Activated naive CD8-positive, alpha-beta T cell treated with anti-CD3 and anti-CD28 coated beads, Interleukin-2, amount 50 U/mL, for 24 hours (primary cell): ENCODE results near the gene CLEC9A.

Experiments used
- ATAC-seq: fragments of 150-1000 bp; cut with Tn5 transposase; one replicate; pipeline ENCODE4 v1.10.0; 2021
- DNase-seq: peaks from one replicate; pipeline ENCODE4 v3.0.0; 2021
- H3K27ac Mint-ChIP-seq: one replicate; pipeline ENCODE4 v1.8.0; 2021; ENCODE audit warnings: mild to moderate bottlenecking, mixed read lengths
- H3K27me3 Mint-ChIP-seq: one replicate; pipeline ENCODE4 v1.8.0; 2021; ENCODE audit warnings: mixed read lengths
- H3K36me3 Mint-ChIP-seq: one replicate; pipeline ENCODE4 v1.8.0; 2021; ENCODE audit warnings: low read depth, mixed read lengths
- H3K4me1 Mint-ChIP-seq: one replicate; pipeline ENCODE4 v1.8.0; 2021; ENCODE audit warnings: mixed read lengths
- H3K4me3 Mint-ChIP-seq: one replicate; pipeline ENCODE4 v1.8.0; 2021; ENCODE audit warnings: mild to moderate bottlenecking, moderate library complexity, mixed read lengths
- H3K9me3 Mint-ChIP-seq: one replicate; pipeline ENCODE4 v1.8.0; 2021; ENCODE audit warnings: mixed read lengths

Gene CLEC9A

GRCh38 chr12:10031771-10032175 is 1.3 kb downstream of the CLEC9A start:
- Mint-ChIP-seq H3K27ac (no peak overlapping the region), H3K4me3 (no peak overlapping the region), H3K27me3 (peaks cover 4% of the 10 kb centered on the region), H3K9me3 (no peaks in the 10 kb centered on the region), H3K4me1 (no peaks in the 10 kb centered on the region), H3K36me3 (no peaks in the 10 kb centered on the region)
- no peak for ATAC-seq
- DNase-seq, result no peak

GRCh38 chr12:10033783-10034545 is 3.5 kb downstream of the CLEC9A start:
- Mint-ChIP-seq H3K27me3 (peaks cover 4% of the 10 kb centered on the region), H3K27ac (no peak overlapping the region), H3K9me3 (no peaks in the 10 kb centered on the region), H3K4me1 (no peaks in the 10 kb centered on the region), H3K4me3 (no peak overlapping the region), H3K36me3 (no peaks in the 10 kb centered on the region)
- no peak for DNase-seq
- ATAC-seq, result no peak

- Mint-ChIP-seq H3K9me3 (no peaks in the 10 kb centered on the region), H3K27me3 (peaks cover 15% of the 10 kb centered on the region), H3K4me3 (no peak overlapping the region), H3K36me3 (no peaks in the 10 kb centered on the region), H3K27ac (no peak overlapping the region), H3K4me1 (no peaks in the 10 kb centered on the region)
- ATAC-seq, result no peak
- DNase-seq, result no peak
These were observed 11.7 kb downstream of the CLEC9A start for GRCh38 chr12:10042167-10042566.

DNA sequence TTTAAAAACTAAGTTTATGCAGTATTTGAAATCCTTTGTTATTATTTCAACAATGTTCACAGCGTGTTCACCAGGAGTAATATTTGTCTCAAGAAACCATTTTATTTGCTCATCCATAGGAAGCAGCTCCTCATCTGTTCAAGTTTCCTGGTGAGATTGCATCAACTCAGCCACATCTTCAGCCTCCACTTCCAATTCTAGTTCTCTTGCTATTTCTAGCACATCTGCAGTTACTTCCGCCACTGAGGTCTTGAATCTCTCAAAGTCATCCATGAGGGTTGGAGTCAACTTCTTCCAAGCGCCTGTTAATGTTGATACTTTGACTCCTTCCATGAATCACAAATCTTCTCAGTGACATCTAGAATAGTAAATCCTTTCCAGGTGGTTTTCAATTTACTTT is 18.0 kb downstream of the CLEC9A start:
- DNase-seq (no peak), ATAC-seq (no peak)
- peaks cover 8% of the 10 kb centered on the region for H3K4me1 Mint-ChIP-seq
- peaks cover 27% of the 10 kb centered on the region for H3K27me3 Mint-ChIP-seq
- no peak overlapping the region for H3K4me3 Mint-ChIP-seq
- H3K27ac Mint-ChIP-seq, result no peak overlapping the region
- H3K36me3 Mint-ChIP-seq, result no peaks in the 10 kb centered on the region
- no peaks in the 10 kb centered on the region for H3K9me3 Mint-ChIP-seq

GRCh38 chr12:10052193-10052913 is 21.9 kb downstream of the CLEC9A start:
- DNase-seq (no peak), ATAC-seq (peak; percentile 40)
- H3K27ac Mint-ChIP-seq, result no peak overlapping the region
- peak overlapping the region; percentile 0 for H3K4me3 Mint-ChIP-seq
- peaks cover 8% of the 10 kb centered on the region for H3K4me1 Mint-ChIP-seq
- no peaks in the 10 kb centered on the region for H3K9me3 Mint-ChIP-seq
- no peaks in the 10 kb centered on the region for H3K36me3 Mint-ChIP-seq
- H3K27me3 Mint-ChIP-seq, result peaks cover 23% of the 10 kb centered on the region

GRCh38 chr12:10058387-10058786 is 27.9 kb downstream of the CLEC9A start:
- H3K4me1 Mint-ChIP-seq, result no peaks in the 10 kb centered on the region
- ATAC-seq (no peak), DNase-seq (no peak)
- H3K36me3 Mint-ChIP-seq, result no peaks in the 10 kb centered on the region
- no peak overlapping the region for H3K27ac Mint-ChIP-seq
- no peak overlapping the region for H3K4me3 Mint-ChIP-seq
- H3K9me3 Mint-ChIP-seq, result no peaks in the 10 kb centered on the region
- peaks cover 7% of the 10 kb centered on the region for H3K27me3 Mint-ChIP-seq

DNA sequence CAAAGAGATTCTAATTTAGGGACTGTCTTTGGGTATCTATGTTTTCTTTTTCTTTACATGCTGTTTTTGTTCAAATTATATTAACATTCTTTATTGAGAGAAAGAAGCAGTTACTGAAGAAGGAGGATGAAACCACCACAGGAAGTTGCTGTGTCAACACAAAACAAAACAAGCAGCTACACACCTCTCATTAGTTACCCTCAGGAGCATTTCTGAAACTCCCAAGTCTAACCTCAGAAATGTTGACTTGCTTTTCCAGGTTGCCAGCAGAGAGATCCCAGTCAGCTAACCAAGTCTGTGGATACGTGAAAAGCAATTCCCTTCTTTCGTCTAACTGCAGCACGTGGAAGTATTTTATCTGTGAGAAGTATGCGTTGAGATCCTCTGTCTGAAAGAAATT is 34.8 kb downstream of the CLEC9A start:
- no peaks in the 10 kb centered on the region for H3K9me3 Mint-ChIP-seq
- H3K27ac Mint-ChIP-seq, result no peak overlapping the region
- H3K4me3 Mint-ChIP-seq, result no peak overlapping the region
- no peak for DNase-seq
- no peaks in the 10 kb centered on the region for H3K4me1 Mint-ChIP-seq
- H3K27me3 Mint-ChIP-seq, result peaks cover 4% of the 10 kb centered on the region
- no peaks in the 10 kb centered on the region for H3K36me3 Mint-ChIP-seq
- no peak for ATAC-seq

- Mint-ChIP-seq H3K9me3 (no peaks in the 10 kb centered on the region), H3K4me1 (no peaks in the 10 kb centered on the region), H3K27me3 (peaks cover 4% of the 10 kb centered on the region), H3K4me3 (no peak overlapping the region), H3K27ac (no peak overlapping the region), H3K36me3 (no peaks in the 10 kb centered on the region)
- DNase-seq, result no peak
- ATAC-seq, result no peak
These were observed 36.8 kb downstream of the CLEC9A start for GRCh38 chr12:10067264-10067663.

GRCh38 chr12:10067942-10068341 is 37.5 kb downstream of the CLEC9A start:
- Mint-ChIP-seq H3K9me3 (no peaks in the 10 kb centered on the region), H3K36me3 (no peaks in the 10 kb centered on the region), H3K4me3 (no peak overlapping the region), H3K27ac (no peak overlapping the region), H3K4me1 (no peaks in the 10 kb centered on the region), H3K27me3 (peaks cover 4% of the 10 kb centered on the region)
- no peak for DNase-seq
- no peak for ATAC-seq

- no peaks in the 10 kb centered on the region for H3K4me1 Mint-ChIP-seq
- ATAC-seq, result no peak
- H3K27me3 Mint-ChIP-seq, result peaks cover 4% of the 10 kb centered on the region
- H3K36me3 Mint-ChIP-seq, result no peaks in the 10 kb centered on the region
- H3K4me3 Mint-ChIP-seq, result no peak overlapping the region
- no peak overlapping the region for H3K27ac Mint-ChIP-seq
- no peaks in the 10 kb centered on the region for H3K9me3 Mint-ChIP-seq
- DNase-seq, result no peak
These were observed 38.2 kb downstream of the CLEC9A start for GRCh38 chr12:10068644-10069043.

DNA sequence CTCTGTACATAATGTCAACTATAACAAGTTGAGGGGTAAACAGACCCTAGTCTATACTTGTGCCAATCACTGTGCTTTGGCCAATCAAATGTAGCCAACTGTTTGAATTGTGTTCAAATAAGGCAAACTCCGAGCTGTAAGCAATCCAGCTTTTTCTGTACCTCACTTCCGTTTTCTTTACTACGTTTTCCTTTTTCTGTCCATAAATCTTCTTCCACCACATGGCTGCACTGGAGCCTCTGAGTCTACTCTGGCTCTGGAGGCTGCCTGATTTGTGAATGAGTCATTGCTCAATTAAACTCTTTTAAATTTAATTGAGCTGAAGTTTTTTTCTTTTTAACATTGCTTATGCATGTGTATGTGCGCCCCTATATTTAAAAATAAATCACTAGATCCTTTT is 38.6 kb downstream of the CLEC9A start:
- DNase-seq, result no peak
- Mint-ChIP-seq H3K27me3 (peaks cover 4% of the 10 kb centered on the region), H3K4me3 (no peak overlapping the region), H3K4me1 (no peaks in the 10 kb centered on the region), H3K9me3 (no peaks in the 10 kb centered on the region), H3K36me3 (no peaks in the 10 kb centered on the region), H3K27ac (no peak overlapping the region)
- no peak for ATAC-seq

DNA sequence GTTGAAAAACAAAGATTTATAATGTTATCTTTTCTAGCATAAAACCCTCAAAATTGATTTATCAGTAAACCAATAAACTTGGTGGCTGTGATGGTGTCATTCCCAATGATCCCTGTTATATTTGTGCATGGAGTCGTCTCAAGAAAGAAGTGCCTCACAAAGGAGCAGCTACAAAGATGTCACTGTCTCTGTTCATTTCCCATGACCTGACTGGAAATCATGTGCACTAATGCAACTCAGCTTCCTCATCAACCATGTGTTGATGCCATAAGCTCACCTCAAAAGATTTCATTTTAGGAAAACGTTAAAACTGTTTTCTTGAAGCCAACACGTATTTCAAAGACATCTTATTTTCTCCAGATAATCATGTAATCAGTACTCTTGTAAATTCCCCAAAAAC is 39.5 kb downstream of the CLEC9A start:
- Mint-ChIP-seq H3K27me3 (peaks cover 4% of the 10 kb centered on the region), H3K4me3 (no peak overlapping the region), H3K9me3 (no peaks in the 10 kb centered on the region), H3K4me1 (no peaks in the 10 kb centered on the region), H3K27ac (no peak overlapping the region), H3K36me3 (no peaks in the 10 kb centered on the region)
- ATAC-seq (no peak), DNase-seq (no peak)

GRCh38 chr12:10070380-10070779 is 39.9 kb downstream of the CLEC9A start:
- DNase-seq (no peak), ATAC-seq (no peak)
- Mint-ChIP-seq H3K27me3 (peaks cover 4% of the 10 kb centered on the region), H3K36me3 (no peaks in the 10 kb centered on the region), H3K9me3 (no peaks in the 10 kb centered on the region), H3K4me1 (no peaks in the 10 kb centered on the region), H3K4me3 (no peak overlapping the region), H3K27ac (no peak overlapping the region)

- Mint-ChIP-seq H3K4me3 (no peak overlapping the region), H3K27me3 (peaks cover 6% of the 10 kb centered on the region), H3K9me3 (no peaks in the 10 kb centered on the region), H3K4me1 (no peaks in the 10 kb centered on the region), H3K36me3 (no peaks in the 10 kb centered on the region), H3K27ac (no peak overlapping the region)
- no peak for ATAC-seq
- no peak for DNase-seq
These were observed 41.6 kb downstream of the CLEC9A start for GRCh38 chr12:10072131-10072530.

GRCh38 chr12:10073261-10073660 is 42.8 kb downstream of the CLEC9A start:
- H3K27ac Mint-ChIP-seq, result no peak overlapping the region
- no peak for DNase-seq
- no peaks in the 10 kb centered on the region for H3K4me1 Mint-ChIP-seq
- H3K9me3 Mint-ChIP-seq, result no peaks in the 10 kb centered on the region
- H3K27me3 Mint-ChIP-seq, result peaks cover 8% of the 10 kb centered on the region
- no peak overlapping the region for H3K4me3 Mint-ChIP-seq
- no peaks in the 10 kb centered on the region for H3K36me3 Mint-ChIP-seq
- no peak for ATAC-seq
